SU-DHL-6 (cell line): ENCODE measurements around the gene GOT1.

Source experiments
- H2AFZ ChIP-seq: fragments of 200-600 bp; sonication (generic); 2 replicates; pipeline ENCODE4 v1.6.1; 2014; ENCODE audit warnings: low read depth, mild to moderate bottlenecking, moderate library complexity, mixed read lengths, antibody characterized with exemption, low read length; ENCODE audit not compliant: severe bottlenecking
- H3F3A ChIP-seq: fragments of 200-600 bp; shearing (Covaris generic); 2 replicates; pipeline ENCODE4 v1.6.0; 2016; ENCODE audit warnings: antibody characterized with exemption, mild to moderate bottlenecking; ENCODE audit not compliant: insufficient read depth
- H3K27ac ChIP-seq: fragments of 200-600 bp; sonication (generic); 2 replicates; pipeline ENCODE4 v1.5.1; 2016; ENCODE audit warnings: low read depth, mild to moderate bottlenecking, low read length, moderate library complexity, mixed read lengths
- H3K27me3 ChIP-seq: fragments of 200-600 bp; sonication (generic), shearing (Covaris generic); 2 replicates; pipeline ENCODE4 v1.6.0; 2014; ENCODE audit warnings: mild to moderate bottlenecking, low read length
- H3K36me3 ChIP-seq: fragments of 200-600 bp; sonication (generic); 2 replicates; pipeline ENCODE4 v1.6.1; 2014; ENCODE audit warnings: mild to moderate bottlenecking, low read length, mixed read lengths
- H3K4me2 ChIP-seq: fragments of 300-600, 200-600 bp; shearing (Covaris generic), sonication (generic); 2 replicates; pipeline ENCODE4 v1.6.0; 2014; ENCODE audit warnings: low read length, low read depth, mild to moderate bottlenecking; ENCODE audit not compliant: poor library complexity, severe bottlenecking
- H3K4me3 ChIP-seq: fragments of 200-600 bp; sonication (generic); 2 replicates; pipeline ENCODE4 v1.5.1; 2014; ENCODE audit warnings: antibody characterized with exemption, low read length, mild to moderate bottlenecking, mixed read lengths; ENCODE audit not compliant: insufficient read depth, poor library complexity, severe bottlenecking
- H3K79me2 ChIP-seq: fragments of 200-600 bp; sonication (generic); 2 replicates; pipeline ENCODE4 v1.6.1; 2014; ENCODE audit warnings: mild to moderate bottlenecking, low read length, moderate library complexity; ENCODE audit not compliant: insufficient read depth
- H3K9ac ChIP-seq: fragments of 200-600 bp; sonication (generic); 2 replicates; pipeline ENCODE4 v1.7.0; 2014; ENCODE audit warnings: mild to moderate bottlenecking, low read length
- H3K9me2 ChIP-seq: fragments of 200-600 bp; sonication (generic); replicated peaks from 2 replicates; pipeline ENCODE4 v1.6.1; 2014; ENCODE audit warnings: low read length; ENCODE audit not compliant: insufficient read depth
- H3K9me3 ChIP-seq: fragments of 200-600 bp; sonication (generic); 2 replicates; pipeline ENCODE4 v1.6.1; 2014; ENCODE audit warnings: low read length, mixed read lengths; ENCODE audit not compliant: insufficient read depth
- H4K20me1 ChIP-seq: fragments of 200-600 bp; sonication (generic); 2 replicates; pipeline ENCODE4 v1.6.1; 2014; ENCODE audit warnings: low read depth, mild to moderate bottlenecking, antibody characterized with exemption, low read length, moderate library complexity, mixed read lengths
- CTCF ChIP-seq: fragments of 200-600 bp; sonication (generic); IDR thresholded peaks from one replicate; pipeline ENCODE4 v1.5.1; 2017; ENCODE audit warnings: antibody characterized with exemption, mild to moderate bottlenecking, low read length, moderate library complexity; ENCODE audit not compliant: insufficient read depth, poor library complexity, severe bottlenecking
- EZH2phosphoT487 ChIP-seq: fragments of 200-600 bp; sonication (generic), shearing (Covaris generic); conservative IDR thresholded peaks from 2 replicates; pipeline ENCODE4 v1.6.1; 2018; ENCODE audit warnings: mild to moderate bottlenecking, antibody characterized with exemption, low read length, moderate library complexity, mixed read lengths

GOT1 gene

GRCh38 chr10:99412099-99412498 is 18.3 kb downstream of the GOT1 start:
- no peaks in the 10 kb centered on the region for H4K20me1 ChIP-seq

GRCh38 chr10:99411546-99411945 is 18.9 kb downstream of the GOT1 start:
- Histone ChIP-seq H3F3A (no peaks in the 10 kb centered on the region), H3K4me2 (no peak overlapping the region), H3K4me3 (no peak overlapping the region), H3K79me2 (peaks cover 6% of the 10 kb centered on the region; the same call in 1 of the 2 replicates), H3K27ac (no peak overlapping the region), H3K27me3 (no peaks in the 10 kb centered on the region), H4K20me1 (no peaks in the 10 kb centered on the region), H3K9me3 (no peaks in the 10 kb centered on the region), H3K9me2 (no peaks in the 10 kb centered on the region), H3K36me3 (no peaks in the 10 kb centered on the region), H3K9ac (no peak overlapping the region), H2AFZ (no peak overlapping the region)
- TF ChIP-seq CTCF (no peak), EZH2phosphoT487 (no peak)

More at GRCh38 chr10:99412099-99412498, 18.3 kb downstream of the GOT1 start:
- Histone ChIP-seq H3K4me3 (no peak overlapping the region), H3K9ac (no peak overlapping the region), H3K27ac (no peak overlapping the region), H3K9me2 (no peaks in the 10 kb centered on the region), H3K4me2 (no peak overlapping the region), H3K9me3 (no peaks in the 10 kb centered on the region), H3K36me3 (no peaks in the 10 kb centered on the region), H3K79me2 (peaks cover 6% of the 10 kb centered on the region; the same call in 1 of the 2 replicates), H3K27me3 (no peaks in the 10 kb centered on the region), H3F3A (no peaks in the 10 kb centered on the region), H2AFZ (no peak overlapping the region)
- no peak for TF ChIP-seq EZH2phosphoT487
- no peak for TF ChIP-seq CTCF

- Histone ChIP-seq H2AFZ (no peak overlapping the region), H3K27me3 (no peaks in the 10 kb centered on the region), H4K20me1 (no peaks in the 10 kb centered on the region), H3K27ac (no peak overlapping the region), H3K79me2 (peaks cover 6% of the 10 kb centered on the region; the same call in 1 of the 2 replicates), H3K36me3 (no peaks in the 10 kb centered on the region), H3F3A (no peaks in the 10 kb centered on the region), H3K9me3 (no peaks in the 10 kb centered on the region), H3K9me2 (no peaks in the 10 kb centered on the region), H3K4me2 (no peak overlapping the region), H3K9ac (no peak overlapping the region), H3K4me3 (no peak overlapping the region)
- TF ChIP-seq EZH2phosphoT487 (no peak), CTCF (no peak)
These were observed 19.5 kb downstream of the GOT1 start for GRCh38 chr10:99410876-99411275.

- H3K9me3 ChIP-seq: no peaks in the 10 kb centered on the region
- H3K9me2 ChIP-seq: no peaks in the 10 kb centered on the region
- H3K27ac ChIP-seq: no peak overlapping the region
- H3K4me2 ChIP-seq: no peak overlapping the region
- H4K20me1 ChIP-seq: no peaks in the 10 kb centered on the region
- no peak overlapping the region for H2AFZ ChIP-seq
- H3K4me3 ChIP-seq: no peak overlapping the region
- H3K79me2 ChIP-seq: peaks cover 6% of the 10 kb centered on the region; the same call in 1 of the 2 replicates
- H3K9ac ChIP-seq: no peak overlapping the region
- no peaks in the 10 kb centered on the region for H3K27me3 ChIP-seq
- TF ChIP-seq CTCF (no peak), EZH2phosphoT487 (no peak)
- H3K36me3 ChIP-seq: peaks cover 6% of the 10 kb centered on the region; the same call in 1 of the 2 replicates
- no peaks in the 10 kb centered on the region for H3F3A ChIP-seq
These were observed 20.3 kb downstream of the GOT1 start for GRCh38 chr10:99410146-99410545.
